ENCODE data around the gene RUFY3.

Gene RUFY3

GRCh38 chr4:70749313-70749712, 27.5 kb downstream of the RUFY3 start:
- TF ChIP-seq CTCF (conservative IDR thresholded peaks at IDR 0.05; ENCODE audit: control insufficient read depth, insufficient read depth, low read depth, low read length), result no peak
- no peak for DNase-seq (ENCODE audit: low read depth)
- no peak overlapping the region for H3K4me3 ChIP-seq (ENCODE audit: control insufficient read depth, low read depth, low read length)

GRCh38 chr4:70752236-70752635, 30.5 kb downstream of the RUFY3 start:
- no peak for DNase-seq (ENCODE audit: low read depth)
- no peak for TF ChIP-seq CTCF (conservative IDR thresholded peaks at IDR 0.05; ENCODE audit: control insufficient read depth, insufficient read depth, low read depth, low read length)
- H3K4me3 ChIP-seq (ENCODE audit: control insufficient read depth, low read depth, low read length), result no peak overlapping the region

GRCh38 chr4:70753630-70754029, 31.9 kb downstream of the RUFY3 start:
- TF ChIP-seq CTCF (conservative IDR thresholded peaks at IDR 0.05; ENCODE audit: control insufficient read depth, insufficient read depth, low read depth, low read length), result no peak
- no peak for DNase-seq (ENCODE audit: low read depth)

GRCh38 chr4:70754470-70754869, 32.7 kb downstream of the RUFY3 start:
- no peak for DNase-seq (ENCODE audit: low read depth)
- TF ChIP-seq CTCF (conservative IDR thresholded peaks at IDR 0.05; ENCODE audit: control insufficient read depth, insufficient read depth, low read depth, low read length), result no peak

More at GRCh38 chr4:70753630-70754029, 31.9 kb downstream of the RUFY3 start:
- no peak overlapping the region for H3K4me3 ChIP-seq (ENCODE audit: control insufficient read depth, low read depth, low read length)

GRCh38 chr4:70754990-70755688, 33.4 kb downstream of the RUFY3 start:
- DNase-seq (ENCODE audit: low read depth), result no peak

More at GRCh38 chr4:70754470-70754869, 32.7 kb downstream of the RUFY3 start:
- no peak overlapping the region for H3K4me3 ChIP-seq (ENCODE audit: control insufficient read depth, low read depth, low read length)

GRCh38 chr4:70759126-70759525, 37.4 kb downstream of the RUFY3 start:
- DNase-seq (ENCODE audit: low read depth), result peak; percentile 38
- TF ChIP-seq CTCF (conservative IDR thresholded peaks at IDR 0.05; ENCODE audit: control insufficient read depth, insufficient read depth, low read depth, low read length), result no peak
- H3K4me3 ChIP-seq (ENCODE audit: control insufficient read depth, low read depth, low read length), result no peak overlapping the region

More at GRCh38 chr4:70754990-70755688, 33.4 kb downstream of the RUFY3 start:
- TF ChIP-seq CTCF (conservative IDR thresholded peaks at IDR 0.05; ENCODE audit: control insufficient read depth, insufficient read depth, low read depth, low read length), result no peak
- no peak overlapping the region for H3K4me3 ChIP-seq (ENCODE audit: control insufficient read depth, low read depth, low read length)

All from fibroblast of mammary gland (primary cell).